GM21390 (cell line): ENCODE data around the gene STIM1.
"Not testable (repeated sequence)": the region's sequence is repeated elsewhere in the genome, so short reads cannot be mapped to it uniquely, and the experiment has no call there.

ENCODE experiments used
- ATAC-seq: cut with Tn5 transposase; IDR thresholded peaks from one replicate; pipeline ENCODE4 v1.9.1; 2021; ENCODE audit not compliant: unreplicated experiment

Gene STIM1

GRCh38 chr11:3971756-3972404 is 116.4 kb downstream of the STIM1 start:
- ATAC-seq, result no peak

- no peak for ATAC-seq
Observed at GRCh38 chr11:3972431-3972830, 117.0 kb downstream of the STIM1 start.

GRCh38 chr11:3977078-3977477 is 121.6 kb downstream of the STIM1 start:
- ATAC-seq, result no peak

- no peak for ATAC-seq
Observed at GRCh38 chr11:3981084-3981633, 125.7 kb downstream of the STIM1 start.

GRCh38 chr11:3982431-3982830 is 127.0 kb downstream of the STIM1 start:
- ATAC-seq, result no peak

- ATAC-seq, result no peak
Observed at GRCh38 chr11:3983101-3983500, 127.6 kb downstream of the STIM1 start.

GRCh38 chr11:3984896-3985295 is 129.4 kb downstream of the STIM1 start:
- ATAC-seq, result no peak

- ATAC-seq, result no peak
Observed at GRCh38 chr11:3985631-3986030, 130.2 kb downstream of the STIM1 start.

- no peak for ATAC-seq
Observed at GRCh38 chr11:3986301-3986700, 130.8 kb downstream of the STIM1 start.

GRCh38 chr11:3989276-3989920 is 133.9 kb downstream of the STIM1 start:
- no peak for ATAC-seq

- no peak for ATAC-seq
Observed at GRCh38 chr11:3989921-3990290, 134.4 kb downstream of the STIM1 start.

- no peak for ATAC-seq
Observed at GRCh38 chr11:3990406-3990805, 134.9 kb downstream of the STIM1 start.

GRCh38 chr11:3992964-3993363 is 137.5 kb downstream of the STIM1 start:
- ATAC-seq, result no peak

- no peak for ATAC-seq
Observed at GRCh38 chr11:3994030-3994640, 138.7 kb downstream of the STIM1 start.

GRCh38 chr11:3995307-3995706 is 139.8 kb downstream of the STIM1 start:
- no peak for ATAC-seq

- no peak for ATAC-seq
Observed at GRCh38 chr11:3995949-3996554, 140.6 kb downstream of the STIM1 start.

- ATAC-seq, result no peak
Observed at GRCh38 chr11:3996651-3997050, 141.2 kb downstream of the STIM1 start.

GRCh38 chr11:4004753-4005152 is 149.3 kb downstream of the STIM1 start:
- ATAC-seq, result not testable (repeated sequence)

GRCh38 chr11:4006946-4007680 is 151.6 kb downstream of the STIM1 start:
- no peak for ATAC-seq

- no peak for ATAC-seq
Observed at GRCh38 chr11:4008116-4008515, 152.7 kb downstream of the STIM1 start.

- ATAC-seq, result not testable (repeated sequence)
Observed at GRCh38 chr11:4016602-4017001, 161.1 kb downstream of the STIM1 start.
